ENCODE results near the gene GNG2. TPM values are rescaled to one million over a fixed set of nuclear protein-coding genes. Genes with fewer than 3 reads are reported as not detected.

Gene GNG2
- polyA plus RNA-seq, 12 donors, result 43.6 to 86.3 (median 63.1) TPM; not detected in 1

DNA sequence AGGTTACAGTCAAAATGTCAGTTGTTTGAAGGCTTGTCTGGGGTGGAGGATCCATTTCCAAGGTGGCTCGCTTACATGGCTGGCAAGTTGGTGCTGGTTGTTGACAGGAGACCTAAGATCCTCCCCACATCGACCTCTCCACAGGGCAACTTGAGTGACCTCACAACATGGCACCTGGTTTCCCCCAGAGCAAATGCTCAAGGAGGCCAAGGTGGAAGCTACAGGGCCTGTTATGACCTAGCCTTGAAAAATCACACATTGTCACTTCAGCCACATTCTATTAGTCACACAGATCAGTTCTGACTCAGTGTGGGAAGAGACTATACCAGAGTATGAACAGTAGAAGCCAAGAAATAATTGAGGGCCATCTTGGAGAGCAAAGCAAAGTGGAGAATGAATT, 11.3 kb upstream of the GNG2 start:
- DNase-seq, result no peak

DNA sequence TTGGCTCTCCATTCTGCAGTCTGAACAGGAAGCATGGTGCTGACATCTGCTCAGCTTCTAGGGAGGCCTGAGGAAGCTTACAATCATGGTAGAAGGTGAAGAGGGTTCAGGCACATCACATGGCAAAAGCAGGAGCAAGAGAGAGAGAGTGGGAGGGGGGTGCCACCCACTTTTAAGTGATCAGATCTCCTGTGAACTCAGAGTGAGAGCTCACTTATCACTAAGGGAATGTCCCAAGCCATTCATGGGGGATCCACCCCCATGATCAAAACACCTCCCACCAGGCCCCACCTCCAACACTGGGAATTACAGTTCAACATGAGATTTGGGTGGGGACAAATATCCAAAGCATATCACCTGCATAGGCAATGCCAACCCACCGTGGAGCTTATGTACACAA, 9.8 kb upstream of the GNG2 start:
- no peak for DNase-seq

DNA sequence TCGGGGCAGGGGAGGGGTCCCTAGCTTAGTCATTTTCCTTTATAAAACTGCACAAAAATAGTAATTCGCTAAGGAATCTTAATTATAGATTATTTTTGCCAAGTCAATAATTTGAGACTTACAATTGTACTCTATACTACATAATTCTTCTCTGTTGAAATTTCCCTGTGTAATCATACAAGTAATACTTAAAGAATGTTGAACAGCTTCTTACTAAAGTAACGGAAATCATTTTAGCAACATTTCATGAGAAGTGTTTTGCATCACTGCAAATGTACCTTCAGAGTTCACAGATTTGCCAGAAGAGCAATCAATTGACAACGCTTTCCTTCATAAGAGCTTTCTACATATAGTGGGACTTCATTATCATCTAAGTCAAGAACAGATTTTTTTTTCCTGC, 7.9 kb upstream of the GNG2 start:
- no peak for DNase-seq

DNA sequence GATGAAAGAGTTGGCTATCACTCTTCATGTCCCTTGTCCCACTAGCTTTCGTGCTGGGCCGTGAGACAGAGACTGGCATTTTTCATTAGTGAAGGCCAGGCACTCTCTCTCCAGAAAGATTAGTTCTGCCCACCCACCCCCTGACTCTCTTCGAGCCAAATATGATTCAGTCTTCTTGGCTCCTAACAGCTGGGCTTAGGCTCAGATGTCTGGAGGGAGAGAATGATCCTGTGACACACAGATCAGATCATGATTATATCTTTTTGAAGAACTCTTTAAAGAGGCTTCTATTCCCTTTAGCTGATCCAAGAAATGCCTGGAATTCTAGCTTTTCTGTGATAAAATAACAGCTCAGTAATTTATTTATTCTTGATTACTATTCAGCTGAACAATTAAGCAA, 5.2 kb upstream of the GNG2 start:
- DNase-seq, result no peak

DNA sequence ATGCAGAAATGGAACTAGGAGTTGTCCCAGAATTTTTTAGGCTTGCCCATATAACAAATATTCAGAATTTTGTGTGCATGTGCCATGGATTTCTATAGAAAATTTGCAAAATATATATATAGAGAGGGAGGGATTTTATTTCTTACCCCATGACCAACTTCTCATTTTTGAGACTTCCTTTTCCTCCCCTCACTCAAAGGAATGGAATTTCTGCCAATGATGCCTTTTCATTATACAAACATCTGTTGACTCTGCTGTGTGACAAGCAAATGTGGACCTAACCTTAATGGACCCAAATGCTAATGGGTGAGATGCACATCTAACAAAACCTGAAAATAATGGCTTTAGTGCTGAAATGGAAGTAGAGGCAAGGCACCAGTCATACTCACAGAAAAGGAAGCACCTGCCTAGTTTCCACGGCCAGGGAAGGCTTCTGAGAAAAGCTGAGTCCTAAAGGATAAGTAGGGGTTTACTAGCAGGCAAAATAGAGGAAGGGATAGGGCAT, 3.6 kb upstream of the GNG2 start:
- DNase-seq, result no peak

DNA sequence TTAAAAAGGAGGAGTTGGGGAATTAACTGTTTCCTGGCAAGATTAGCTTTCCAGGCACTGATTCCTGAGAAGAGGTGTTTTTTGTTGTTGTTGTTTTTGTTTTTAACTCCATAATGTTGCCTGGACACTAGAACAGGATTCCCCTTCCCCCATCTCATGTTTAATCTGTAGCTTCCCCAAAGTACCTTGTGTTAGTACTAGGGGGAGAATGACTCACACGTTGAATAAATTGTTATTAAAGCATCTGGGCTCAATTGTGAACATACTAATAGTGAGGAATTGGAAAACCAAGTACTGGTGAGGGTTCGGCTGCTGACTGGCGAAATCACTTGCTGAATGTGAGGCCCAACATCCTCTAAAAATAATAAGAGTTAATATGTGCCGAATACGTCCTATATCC, 1.3 kb upstream of the GNG2 start:
- no peak for DNase-seq

DNA sequence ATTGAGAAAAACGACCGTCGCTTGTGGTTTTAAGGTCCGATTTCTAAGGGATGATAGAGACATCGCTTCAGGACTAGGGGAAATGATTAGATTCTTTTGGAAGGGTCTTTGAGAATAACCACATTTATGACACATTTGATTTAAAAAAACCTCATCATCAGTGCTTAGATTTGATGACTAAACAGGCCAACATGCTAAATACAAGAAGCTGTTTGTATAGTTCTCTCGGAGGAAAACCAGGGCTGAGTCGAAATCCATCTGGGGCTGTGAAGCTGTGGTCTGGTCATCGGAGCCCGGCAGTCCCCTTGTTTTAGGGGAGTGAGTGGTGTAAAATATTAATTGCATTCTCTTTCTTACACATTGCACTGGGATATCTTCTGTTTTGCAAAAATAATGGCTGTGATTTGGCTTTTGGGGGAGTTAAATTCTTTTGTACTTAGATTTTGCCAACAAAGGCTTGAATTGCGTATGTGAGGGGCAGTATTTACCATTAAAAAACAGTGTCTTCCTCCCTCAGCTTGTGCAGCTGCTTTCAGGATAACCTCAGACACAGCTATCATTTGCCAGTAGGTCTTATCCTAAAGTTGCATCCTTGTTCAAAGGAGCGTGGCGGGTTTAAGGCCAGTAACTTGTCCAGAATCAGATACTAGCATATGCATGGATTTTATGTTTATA, 550 bp downstream of the GNG2 start:
- DNase-seq, result no peak

DNA sequence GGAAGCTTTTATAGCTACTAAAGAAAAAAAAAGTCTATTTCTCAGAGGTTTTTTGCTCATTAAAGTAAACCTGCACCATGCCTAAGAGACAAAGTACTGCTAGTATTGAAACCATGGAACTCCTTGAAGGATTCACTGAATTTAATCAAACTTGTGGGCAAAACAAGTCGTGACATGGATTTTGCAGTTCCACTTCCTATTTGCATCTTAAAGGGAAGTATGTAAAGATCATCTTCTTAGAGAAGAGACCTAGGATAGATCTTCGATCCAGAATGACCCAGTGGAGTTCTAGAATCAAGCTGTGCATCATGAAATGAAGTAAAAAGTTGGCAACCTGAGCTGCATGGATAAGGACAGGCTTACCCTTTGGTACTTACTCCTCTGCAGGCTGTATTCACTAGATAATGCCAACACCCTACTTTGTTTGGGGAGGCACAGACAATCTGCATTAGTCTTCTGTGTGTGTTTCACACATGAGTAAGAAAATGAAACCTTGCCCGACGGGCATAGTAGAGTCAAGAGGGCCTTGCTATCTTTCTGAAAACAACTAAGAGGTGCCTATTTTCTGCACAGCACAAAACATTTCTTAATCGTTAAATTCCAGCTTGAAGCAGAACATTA, 1.9 kb downstream of the GNG2 start:
- no peak for DNase-seq

DNA sequence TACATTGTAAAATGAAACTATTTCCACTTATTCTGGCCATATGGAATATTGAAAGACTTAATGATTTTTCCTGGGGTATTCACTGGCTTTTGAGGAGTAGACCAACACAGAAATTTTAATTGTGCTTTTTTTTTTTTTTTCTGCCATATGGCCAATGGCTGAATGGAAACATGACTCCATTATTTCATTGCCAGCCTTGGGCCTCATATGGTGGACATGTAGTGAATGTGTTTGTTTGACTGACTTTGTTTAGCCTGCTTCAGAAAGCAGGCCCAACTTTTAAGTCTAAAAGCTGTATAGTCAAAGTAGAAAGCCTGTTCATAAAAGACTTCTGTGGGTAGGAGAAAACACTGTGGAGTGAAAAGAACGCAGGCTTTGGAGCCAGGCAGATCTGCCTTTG, 2.4 kb downstream of the GNG2 start:
- DNase-seq, result no peak

DNA sequence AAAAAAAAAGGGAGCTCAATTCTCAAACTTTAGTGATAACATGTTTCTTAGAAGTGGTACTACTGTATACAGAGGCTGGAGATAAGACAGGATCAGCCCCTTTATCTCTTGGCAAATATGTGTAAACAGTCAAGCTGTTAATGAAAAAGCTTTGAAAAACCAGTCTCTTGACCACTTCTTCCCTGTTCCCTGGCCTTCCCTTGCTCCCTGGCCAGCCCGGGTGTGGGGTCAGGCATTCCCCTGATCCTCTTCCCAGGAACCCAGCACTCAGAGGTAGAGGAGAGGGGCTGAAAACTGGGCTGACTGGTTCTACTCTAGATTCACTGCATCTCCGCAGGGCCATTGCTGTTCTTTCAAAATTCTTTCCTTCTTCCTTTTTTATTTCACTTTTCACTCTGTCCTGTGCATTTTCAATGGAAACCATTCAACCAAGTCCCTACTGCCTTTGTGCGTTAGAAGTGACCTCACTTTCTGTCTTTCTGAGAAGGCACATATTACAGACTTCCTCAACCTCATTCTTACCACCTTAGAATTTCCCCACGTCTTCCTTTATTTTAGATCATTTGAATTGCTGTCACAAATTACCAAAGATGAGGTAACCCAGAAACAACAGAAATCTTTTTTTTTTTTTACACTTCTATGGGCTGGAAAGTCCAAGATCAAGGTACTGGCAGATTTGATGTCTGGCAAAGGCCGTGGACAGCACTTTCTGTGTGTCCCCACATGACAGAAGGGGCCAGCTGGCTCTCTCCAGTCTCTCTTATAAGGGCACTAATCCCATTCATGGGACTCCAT, 5.7 kb downstream of the GNG2 start:
- no peak for DNase-seq

DNA sequence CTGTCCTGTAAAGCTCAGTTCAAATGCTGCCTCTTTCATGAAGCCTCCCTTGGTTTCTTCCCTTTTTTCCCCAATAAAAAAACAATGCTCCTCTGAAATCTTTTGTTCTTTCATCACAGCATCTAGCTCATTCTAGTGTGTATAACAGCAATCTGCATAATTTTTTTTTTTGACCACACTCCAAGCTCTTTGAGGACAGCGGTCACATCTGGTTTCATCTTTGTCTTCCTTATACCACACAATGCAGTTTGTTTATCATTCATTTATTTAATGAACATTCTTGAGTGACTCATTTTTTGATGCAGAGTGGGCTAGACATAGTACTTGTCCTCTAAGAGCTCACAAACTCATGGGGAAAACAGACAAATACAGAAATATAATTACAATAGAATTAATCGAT, 7.3 kb downstream of the GNG2 start:
- DNase-seq, result no peak

DNA sequence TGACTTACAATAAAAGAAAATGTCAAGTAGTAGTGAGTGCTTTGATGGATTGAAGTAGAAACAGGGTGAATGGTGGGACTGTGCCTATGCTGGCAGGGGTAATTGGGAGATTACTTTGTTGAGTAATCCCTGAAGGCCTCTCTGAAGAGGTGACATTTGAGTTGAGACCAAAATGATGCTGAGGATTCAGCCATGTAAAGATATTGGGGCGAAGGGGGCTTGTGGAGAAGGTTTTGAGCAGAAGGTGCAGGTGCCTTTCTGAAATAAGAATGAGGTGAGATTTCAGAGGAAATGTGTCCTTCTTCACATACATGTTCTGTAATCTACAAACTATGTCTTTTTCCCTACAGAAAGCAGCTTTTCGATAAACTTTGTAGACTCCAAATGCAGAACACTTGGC, 8.0 kb downstream of the GNG2 start:
- no peak for DNase-seq

DNA sequence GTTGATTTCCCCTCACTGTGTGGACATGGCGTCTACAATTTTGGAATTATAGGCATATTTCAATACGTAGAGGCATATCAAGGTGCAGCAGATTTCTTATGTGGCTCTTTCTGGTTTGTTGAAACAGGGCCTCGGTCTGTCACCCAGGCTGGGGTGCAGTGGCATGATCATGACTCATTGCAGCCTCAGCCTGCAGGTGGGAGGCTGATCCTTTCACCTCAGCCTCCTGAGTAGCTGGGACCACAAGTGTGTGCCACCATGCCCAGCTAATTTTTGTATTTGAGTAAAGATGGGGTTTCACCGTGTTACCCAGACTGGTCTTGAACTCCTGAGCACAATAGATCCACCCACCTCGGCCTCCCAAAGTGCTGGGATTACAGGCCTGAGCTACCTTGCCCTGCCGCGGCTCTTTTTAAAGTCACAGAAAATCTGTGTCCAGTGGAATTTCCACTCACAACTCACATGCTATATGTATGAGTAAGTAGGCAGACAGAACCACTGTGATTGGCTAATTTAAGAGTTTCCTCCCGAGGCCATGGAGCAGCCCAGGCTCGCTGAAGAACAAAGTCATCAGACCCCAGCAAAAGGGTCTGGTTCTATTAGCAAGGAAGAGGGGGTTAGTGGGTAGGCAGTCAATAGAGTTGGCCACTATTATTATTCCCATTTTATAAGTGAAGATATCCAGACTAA, 9.1 kb downstream of the GNG2 start:
- DNase-seq, result no peak

DNA sequence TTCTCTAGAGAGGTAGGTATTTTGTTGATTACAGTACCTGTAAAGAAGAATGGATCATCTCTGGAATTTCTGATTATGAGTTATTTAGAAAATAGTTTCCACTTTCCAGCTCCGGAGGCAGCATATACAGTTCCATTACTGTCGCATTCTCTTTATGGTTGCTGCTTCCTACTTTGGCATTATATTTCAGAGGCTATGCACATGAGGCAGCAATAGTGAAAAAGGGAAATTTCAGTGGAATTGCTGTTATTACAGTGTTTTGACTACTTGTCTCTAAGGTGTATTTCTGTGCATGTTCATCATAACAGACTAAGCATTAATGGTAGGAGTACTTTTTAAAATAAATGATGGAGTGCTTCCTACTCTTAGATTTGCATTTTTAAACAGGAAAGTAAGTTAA, 10.2 kb downstream of the GNG2 start:
- DNase-seq, result no peak

DNA sequence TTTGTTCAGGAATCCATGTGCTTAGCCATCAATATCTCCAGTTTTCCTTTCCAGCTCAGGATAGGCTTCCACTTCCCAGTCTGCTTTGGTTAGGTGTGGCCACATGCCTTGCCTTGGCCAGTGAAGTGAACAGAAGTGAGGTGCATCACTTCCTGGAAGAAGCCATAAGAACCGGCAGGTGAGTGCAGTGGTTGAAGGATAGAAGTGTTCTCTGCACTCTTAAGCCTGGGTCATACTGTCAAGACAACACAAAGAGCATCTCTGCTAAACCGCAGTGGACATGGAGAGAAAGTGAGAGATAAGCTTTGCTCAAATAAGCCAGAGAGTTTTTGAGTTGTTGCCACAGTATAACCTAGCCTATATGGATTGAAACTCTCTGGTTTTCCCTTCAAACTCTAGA, 11.4 kb downstream of the GNG2 start:
- DNase-seq, result no peak

DNA sequence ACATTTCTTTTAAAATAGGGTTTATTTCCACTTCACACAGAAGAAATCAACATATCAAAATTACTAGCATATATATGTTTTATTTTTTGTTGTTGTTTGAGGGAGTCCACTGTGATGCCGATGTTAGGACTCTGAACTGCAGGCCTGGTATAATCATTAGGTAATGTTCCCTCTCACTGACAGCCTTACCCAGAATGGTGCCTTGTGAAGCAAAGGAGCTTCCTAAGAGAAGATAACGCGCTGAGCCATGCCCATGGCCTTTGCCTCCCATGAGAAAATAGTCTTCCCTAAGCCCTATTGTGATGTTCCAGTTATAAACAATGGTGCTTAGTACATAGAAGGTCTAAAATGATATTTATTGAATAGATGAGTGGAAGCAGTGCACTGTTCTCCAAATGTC, 12.0 kb downstream of the GNG2 start:
- DNase-seq, result no peak

DNA sequence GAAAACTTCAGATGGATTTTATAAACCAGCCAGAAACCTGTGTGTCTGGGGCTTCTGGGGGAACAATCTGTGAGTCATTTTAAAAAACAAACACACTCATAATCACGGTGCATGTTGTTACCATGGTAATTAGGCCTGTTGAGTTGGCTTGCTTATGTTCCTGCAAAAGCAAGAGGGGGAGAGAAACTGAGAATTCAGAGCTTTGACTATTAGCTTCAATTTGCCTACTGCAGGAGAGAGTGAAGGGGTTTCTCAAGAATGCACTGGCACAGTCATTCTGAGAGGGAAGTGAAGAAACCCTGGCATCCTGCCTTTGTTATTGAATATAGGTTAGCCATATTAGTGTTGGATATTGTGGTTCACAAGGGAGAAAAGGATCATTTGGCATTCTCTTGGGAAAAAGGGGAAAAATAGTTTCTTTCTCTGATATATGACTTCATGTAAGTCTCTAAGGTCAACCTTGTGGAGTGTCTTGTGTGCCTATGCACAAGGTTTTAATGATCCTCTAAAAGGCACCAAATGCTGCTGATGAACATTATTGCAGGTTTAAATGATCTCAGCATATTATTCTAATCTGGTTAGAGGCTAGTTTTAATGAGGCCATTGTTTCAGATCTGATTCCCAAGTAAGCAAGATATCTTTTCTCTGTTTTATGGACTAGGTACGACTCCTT, 12.9 kb downstream of the GNG2 start:
- no peak for DNase-seq

DNA sequence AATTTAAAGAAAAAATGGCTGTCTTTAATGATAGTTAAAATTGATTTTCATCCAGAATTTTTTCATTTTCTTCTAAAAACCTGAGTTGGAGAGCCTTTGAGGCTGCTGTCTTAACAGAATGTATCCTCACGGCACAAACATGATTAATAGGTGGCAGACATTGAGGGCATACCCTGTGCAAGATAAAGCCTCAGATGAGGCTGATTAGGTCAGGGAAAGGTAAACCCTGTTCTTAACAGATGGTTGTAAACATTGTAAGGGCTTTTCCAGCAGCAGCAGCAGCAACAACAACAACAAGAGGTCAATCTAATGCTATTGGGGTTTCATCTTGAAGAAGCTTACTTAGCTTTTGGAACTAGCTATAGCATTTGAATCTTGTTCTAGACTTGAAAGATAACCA, 17.4 kb downstream of the GNG2 start:
- no peak for DNase-seq

DNA sequence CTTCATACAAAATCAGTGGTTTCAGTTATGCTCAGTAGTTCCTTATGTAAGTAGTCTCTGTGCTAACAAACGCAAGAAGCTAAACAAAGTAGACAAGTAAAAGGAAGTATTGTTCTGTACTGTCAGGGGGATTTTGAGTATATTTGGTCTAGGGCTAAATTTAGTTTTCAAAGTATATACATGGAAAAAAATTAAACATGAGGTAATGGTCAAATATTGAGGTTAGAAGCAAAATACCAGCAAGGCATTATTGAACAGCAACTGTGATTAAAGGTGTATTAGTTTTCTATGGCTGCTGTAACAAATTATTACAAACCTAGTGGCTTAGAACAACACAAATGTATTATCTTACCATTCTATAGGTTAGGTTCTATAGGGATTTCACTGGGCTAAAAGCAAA, 18.8 kb downstream of the GNG2 start:
- no peak for DNase-seq

DNA sequence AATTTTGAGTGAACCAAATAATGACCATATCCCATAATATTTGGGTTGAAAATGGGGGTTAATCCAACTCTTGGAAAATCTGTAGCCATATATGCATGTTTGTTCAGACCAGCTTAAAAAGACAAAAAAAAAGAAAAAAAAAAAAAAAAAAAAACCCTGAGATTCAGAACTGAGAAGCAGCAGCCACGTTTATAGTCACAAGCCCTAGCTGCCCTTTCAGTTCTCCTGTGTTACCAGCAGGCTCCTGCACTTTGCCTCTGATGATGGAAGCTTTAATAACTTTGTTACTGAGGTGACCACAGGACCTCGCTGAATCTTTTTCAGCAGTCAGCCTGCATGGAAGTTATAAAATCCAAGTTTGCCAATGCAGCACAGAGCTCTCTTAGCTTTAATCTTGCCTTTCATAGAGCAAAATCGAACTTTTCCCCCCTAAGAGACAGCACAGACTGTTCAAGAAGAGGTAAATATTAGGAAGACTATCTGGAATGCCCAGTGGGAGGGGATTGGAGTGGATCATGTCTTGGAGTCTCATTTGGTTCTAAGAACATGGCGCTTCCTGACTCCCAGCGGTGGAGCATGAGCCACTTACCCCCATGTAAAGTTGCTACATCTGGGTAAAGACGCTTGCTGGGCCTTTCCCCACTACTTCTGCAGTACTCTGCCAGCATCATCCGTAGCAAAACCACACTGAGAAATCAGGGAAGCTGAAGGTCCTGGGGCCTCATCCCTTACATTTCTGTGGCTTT, 20.6 kb downstream of the GNG2 start:
- no peak for DNase-seq

DNA sequence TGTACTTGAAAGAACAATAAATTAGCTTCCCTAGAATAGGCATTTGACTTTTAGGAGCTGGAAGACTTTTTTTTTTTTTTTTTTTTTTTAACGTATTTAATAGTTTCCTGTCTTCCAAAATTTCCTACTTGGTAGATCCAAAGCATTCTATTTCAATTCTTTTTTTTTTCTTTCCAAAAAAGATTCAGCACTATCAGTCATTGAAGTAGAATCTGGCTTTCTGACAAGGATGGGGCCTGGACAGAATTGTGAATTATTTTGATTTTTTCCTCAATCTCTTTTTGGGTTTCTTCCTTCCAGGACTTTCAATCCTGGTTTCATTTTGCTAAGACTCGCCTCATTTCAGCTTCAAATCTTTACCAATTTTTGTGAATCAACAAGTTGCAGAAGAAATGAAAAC, 21.2 kb downstream of the GNG2 start:
- DNase-seq, result no peak
